Adrenal gland (tissue), 5 donors: Measurements from ENCODE around the gene IGDCC3.

ENCODE experiments used
- CTCF ChIP-seq, 6 experiments: fragments of 450-650 bp in 4 of 6; fragments of 200-600 bp in 2 of 6; sonication (generic) in 1 of 6; IDR thresholded peaks; 1 replicate in 5 of 6; 2 replicates in 1 of 6; pipeline versions ENCODE4 v1.5.1 to v1.8.0; 2016 to 2021; ENCODE audit warnings: antibody characterized with exemption in 6 of 6, mild to moderate bottlenecking in 2 of 6, moderate library complexity in 1 of 6
- POLR2A ChIP-seq, 2 donors: fragments of 450-650 bp; IDR thresholded peaks; one replicate each; pipeline ENCODE4 v1.6.1; 2017; ENCODE audit warnings: antibody characterized with exemption in 2 of 2, mild to moderate bottlenecking in 2 of 2, moderate library complexity in 1 of 2
- donor health status: DM: no; HTN: no; CAD: no.

GRCh38 chr15:65393557-65393956, 15.8 kb upstream of the IGDCC3 start:
- no peak for TF ChIP-seq CTCF (IDR thresholded peaks at IDR 0.05)
- no peak for TF ChIP-seq POLR2A (IDR thresholded peaks at IDR 0.05)
